CD4-positive, alpha-beta T cell (primary cell): ENCODE results near the gene OPN4. TPM values are rescaled to one million over a fixed set of nuclear protein-coding genes. Genes with fewer than 3 reads are reported as not detected.

ENCODE experiments used
- ATAC-seq: fragments of 200-7000 bp; cut with Tn5 transposase; one replicate; pipeline ENCODE4 v1.10.0; 2022; ENCODE audit warnings: mild to moderate bottlenecking; ENCODE audit not compliant: poor library complexity
- CTCF ChIA-PET: fragments of 350-600 bp; sonication (Branson Sonifier 250); formaldehyde crosslinking; loops from one replicate; lab custom pipeline; 2021; ENCODE audit warnings: antibody characterized with exemption, inconsistent platforms; lab: Charles Lee
- POLR2A ChIA-PET: fragments of 350-600 bp; sonication (Branson Sonifier 250); formaldehyde crosslinking; loops from one replicate; lab custom pipeline; 2021; ENCODE audit warnings: antibody characterized with exemption, inconsistent platforms; lab: Charles Lee
- DNase-seq, 14 experiments: peaks; one replicate each; pipeline ENCODE4 v3.0.0-alpha.2; 2013 to 2020; ENCODE audit warnings: mixed read lengths in 2 of 14
- H3K27ac ChIP-seq, 2 donors: one replicate each; pipeline versions ENCODE4 v1.5.1 to v1.7.0; 2013; ENCODE audit warnings: low read length in 2 of 2, low read depth in 1 of 2, mild to moderate bottlenecking in 1 of 2
- H3K27me3 ChIP-seq, 2 experiments: 1 replicate in 1 of 2; 2 replicates in 1 of 2; pipeline versions ENCODE4 v1.6.1 to v1.7.0; 2013; ENCODE audit warnings: low read length in 2 of 2, control low read depth in 1 of 2, mild to moderate bottlenecking in 1 of 2, moderate library complexity in 1 of 2; ENCODE audit not compliant: insufficient read depth in 2 of 2, control insufficient read depth in 1 of 2
- H3K36me3 ChIP-seq: one replicate; pipeline ENCODE4 v1.6.1; 2013; ENCODE audit warnings: low read length, control low read depth; ENCODE audit not compliant: insufficient read depth
- H3K4me1 ChIP-seq: one replicate; pipeline ENCODE4 v1.6.1; 2013; ENCODE audit warnings: low read length, control low read depth; ENCODE audit not compliant: insufficient read depth
- H3K4me3 ChIP-seq: one replicate; pipeline ENCODE4 v1.5.1; 2013; ENCODE audit warnings: mild to moderate bottlenecking, low read length, moderate library complexity
- H3K9me3 ChIP-seq, 2 experiments: 1 replicate in 1 of 2; 2 replicates in 1 of 2; pipeline versions ENCODE4 v1.6.1 to v1.7.0; 2013; ENCODE audit warnings: low read length in 2 of 2, mild to moderate bottlenecking in 2 of 2, control low read depth in 1 of 2, moderate library complexity in 1 of 2; ENCODE audit not compliant: control insufficient read depth in 1 of 2, insufficient read depth in 1 of 2
- H3K27ac Mint-ChIP-seq: one replicate; pipeline ENCODE4 v1.8.0; 2020; ENCODE audit warnings: mixed read lengths
- H3K27me3 Mint-ChIP-seq: one replicate; pipeline ENCODE4 v1.8.0; 2021; ENCODE audit warnings: mixed read lengths
- H3K36me3 Mint-ChIP-seq: one replicate; pipeline ENCODE4 v1.8.0; 2021; ENCODE audit warnings: low read depth, mixed read lengths
- H3K4me1 Mint-ChIP-seq: one replicate; pipeline ENCODE4 v1.8.0; 2021; ENCODE audit warnings: low read depth, mixed read lengths
- H3K4me3 Mint-ChIP-seq: one replicate; pipeline ENCODE4 v1.8.0; 2020; ENCODE audit warnings: mild to moderate bottlenecking, mixed read lengths
- H3K9me3 Mint-ChIP-seq: one replicate; pipeline ENCODE4 v1.8.0; 2020; ENCODE audit warnings: mixed read lengths
- intact Hi-C, 2 experiments: fragments of 100-400 bp; cut with DNase I in 1 of 2; cut with micrococcal nuclease in 1 of 2; formaldehyde crosslinking; loops; one replicate each; pipeline versions ENCODE4 v1.15.1 to v1.9.0; 2023 to 2025; cut with DNase I, micrococcal nuclease
- total RNA-seq, 174 experiments: library from RNA in 2 of 174; stranded (reverse) in 2 of 174; gene quantifications; one replicate each; pipeline ENCODE4 v1.2.3 and lab custom pipeline; 2021 to 2026
- TF ChIP-seq, protein P1 (sequence below): fragments of 200-600 bp; IDR thresholded peaks from one replicate; pipeline ENCODE4 v1.8.0; 2022; ENCODE audit warnings: antibody characterized with exemption, mild to moderate bottlenecking

The OPN4 gene
- total RNA-seq, 2 experiments from 2014 or later, result not detected

DNA sequence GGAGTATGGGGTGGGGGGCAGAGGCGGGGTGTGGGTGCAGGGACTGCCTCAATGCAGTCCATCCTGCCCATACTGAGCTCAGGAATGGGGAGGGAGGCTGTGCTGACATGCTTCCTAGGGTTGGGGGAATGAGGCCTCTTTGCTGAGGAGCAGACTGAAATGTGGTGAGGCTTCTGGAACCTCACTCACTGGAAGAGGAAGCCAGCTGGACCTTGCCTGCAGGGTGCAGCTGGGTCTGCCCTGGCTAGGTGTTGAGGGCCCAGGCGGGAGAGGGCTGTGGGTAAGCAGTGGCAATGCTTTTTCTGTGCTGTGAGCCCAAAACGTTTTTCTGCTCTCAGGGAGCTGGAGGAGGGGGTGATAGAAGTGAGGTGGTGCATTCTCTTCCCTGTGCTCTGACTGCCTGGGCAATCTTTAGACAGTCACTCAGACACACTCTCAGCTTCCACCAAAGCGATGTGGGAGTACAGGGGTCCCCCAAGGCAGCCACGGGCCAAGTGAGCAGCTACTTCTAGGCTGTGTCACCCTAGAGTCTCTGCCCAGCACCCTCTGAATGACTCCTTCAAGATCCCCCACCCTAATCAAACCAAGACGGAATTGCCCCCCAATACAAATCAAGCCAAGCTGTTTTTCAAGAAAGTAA is 60.9 kb downstream of the OPN4 start:
- Histone ChIP-seq H3K9me3 (peaks cover 0 to 4% of the 10 kb centered on the region in 2 experiments), H3K4me1 (peaks cover 17% of the 10 kb centered on the region), H3K27ac (no peak overlapping the region), H3K4me3 (no peak overlapping the region), H3K36me3 (no peaks in the 10 kb centered on the region), H3K27me3 (no peaks in the 10 kb centered on the region)
- intact Hi-C loops, result no loop called here
- Mint-ChIP-seq H3K4me3 (no peak overlapping the region), H3K4me1 (peaks cover 20% of the 10 kb centered on the region), H3K9me3 (no peaks in the 10 kb centered on the region), H3K36me3 (peaks cover 6% of the 10 kb centered on the region), H3K27ac (no peak overlapping the region), H3K27me3 (peaks cover under 1% of the 10 kb centered on the region)
- POLR2A ChIA-PET, result no interaction called here
- DNase-seq (no peak), ATAC-seq (no peak)
- CTCF ChIA-PET, result no interaction called here
- TF ChIP-seq, protein P1, sequence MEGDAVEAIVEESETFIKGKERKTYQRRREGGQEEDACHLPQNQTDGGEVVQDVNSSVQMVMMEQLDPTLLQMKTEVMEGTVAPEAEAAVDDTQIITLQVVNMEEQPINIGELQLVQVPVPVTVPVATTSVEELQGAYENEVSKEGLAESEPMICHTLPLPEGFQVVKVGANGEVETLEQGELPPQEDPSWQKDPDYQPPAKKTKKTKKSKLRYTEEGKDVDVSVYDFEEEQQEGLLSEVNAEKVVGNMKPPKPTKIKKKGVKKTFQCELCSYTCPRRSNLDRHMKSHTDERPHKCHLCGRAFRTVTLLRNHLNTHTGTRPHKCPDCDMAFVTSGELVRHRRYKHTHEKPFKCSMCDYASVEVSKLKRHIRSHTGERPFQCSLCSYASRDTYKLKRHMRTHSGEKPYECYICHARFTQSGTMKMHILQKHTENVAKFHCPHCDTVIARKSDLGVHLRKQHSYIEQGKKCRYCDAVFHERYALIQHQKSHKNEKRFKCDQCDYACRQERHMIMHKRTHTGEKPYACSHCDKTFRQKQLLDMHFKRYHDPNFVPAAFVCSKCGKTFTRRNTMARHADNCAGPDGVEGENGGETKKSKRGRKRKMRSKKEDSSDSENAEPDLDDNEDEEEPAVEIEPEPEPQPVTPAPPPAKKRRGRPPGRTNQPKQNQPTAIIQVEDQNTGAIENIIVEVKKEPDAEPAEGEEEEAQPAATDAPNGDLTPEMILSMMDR, result no peak

DNA sequence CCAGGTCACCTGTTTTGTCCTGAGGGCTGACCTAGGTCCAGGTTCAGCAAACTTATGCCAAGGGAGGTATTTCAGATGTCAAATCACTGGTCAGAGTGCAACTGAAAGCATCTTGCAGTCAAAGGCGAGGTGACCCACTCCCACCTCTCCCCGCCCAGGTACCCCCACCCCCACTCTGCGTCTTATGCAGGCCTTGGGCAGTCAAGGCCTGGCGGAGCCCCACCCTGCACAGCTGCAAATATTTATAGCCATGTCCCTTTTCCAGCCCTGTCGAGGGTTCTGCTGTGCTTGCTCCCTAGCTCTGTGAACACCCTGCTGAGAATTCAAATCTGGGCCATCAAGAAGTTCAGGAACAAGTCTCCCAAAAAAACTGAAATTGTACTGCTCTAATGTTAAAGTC is 61.5 kb downstream of the OPN4 start:
- no peak overlapping the region for H3K27ac Mint-ChIP-seq
- H3K4me3 Mint-ChIP-seq, result no peak overlapping the region
- no peak overlapping the region for H3K27ac ChIP-seq
- no peaks in the 10 kb centered on the region for H3K27me3 ChIP-seq
- ChIA-PET CTCF (no interaction called here), POLR2A (no interaction called here)
- H3K4me1 Mint-ChIP-seq, result peaks cover 16% of the 10 kb centered on the region
- intact Hi-C loops, result no loop called here
- H3K27me3 Mint-ChIP-seq, result peaks cover 5% of the 10 kb centered on the region
- peaks cover 2% of the 10 kb centered on the region for H3K36me3 Mint-ChIP-seq
- no peaks in the 10 kb centered on the region for H3K36me3 ChIP-seq
- H3K4me1 ChIP-seq, result peaks cover 11% of the 10 kb centered on the region
- no peaks in the 10 kb centered on the region for H3K9me3 ChIP-seq
- no peaks in the 10 kb centered on the region for H3K9me3 Mint-ChIP-seq
- TF ChIP-seq, protein P1, result no peak
- no peak for DNase-seq
- ATAC-seq, result no peak
- H3K4me3 ChIP-seq, result no peak overlapping the region

Other genes with a start within 250 kb of the OPN4 start
- 10 to 100 TPM; 34.3 TPM for gene WAPL, start 132.8 kb upstream of the OPN4 start, total RNA-seq
- under 1 TPM; 0.05 to 0.08 TPM for gene LDB3, start 14.0 kb downstream of the OPN4 start, total RNA-seq
- 1 to 10 TPM; 1.9 to 2.6 TPM for gene BMPR1A, start 102.1 kb downstream of the OPN4 start, total RNA-seq